NCI-H1930 (cell line): Measurements from ENCODE around the gene RAB13.

Experiments used
- DNase-seq, 2 experiments: peaks; one replicate each; lab custom pipeline; 2025; lab: John Stamatoyannopoulos, UW

The RAB13 gene

DNA sequence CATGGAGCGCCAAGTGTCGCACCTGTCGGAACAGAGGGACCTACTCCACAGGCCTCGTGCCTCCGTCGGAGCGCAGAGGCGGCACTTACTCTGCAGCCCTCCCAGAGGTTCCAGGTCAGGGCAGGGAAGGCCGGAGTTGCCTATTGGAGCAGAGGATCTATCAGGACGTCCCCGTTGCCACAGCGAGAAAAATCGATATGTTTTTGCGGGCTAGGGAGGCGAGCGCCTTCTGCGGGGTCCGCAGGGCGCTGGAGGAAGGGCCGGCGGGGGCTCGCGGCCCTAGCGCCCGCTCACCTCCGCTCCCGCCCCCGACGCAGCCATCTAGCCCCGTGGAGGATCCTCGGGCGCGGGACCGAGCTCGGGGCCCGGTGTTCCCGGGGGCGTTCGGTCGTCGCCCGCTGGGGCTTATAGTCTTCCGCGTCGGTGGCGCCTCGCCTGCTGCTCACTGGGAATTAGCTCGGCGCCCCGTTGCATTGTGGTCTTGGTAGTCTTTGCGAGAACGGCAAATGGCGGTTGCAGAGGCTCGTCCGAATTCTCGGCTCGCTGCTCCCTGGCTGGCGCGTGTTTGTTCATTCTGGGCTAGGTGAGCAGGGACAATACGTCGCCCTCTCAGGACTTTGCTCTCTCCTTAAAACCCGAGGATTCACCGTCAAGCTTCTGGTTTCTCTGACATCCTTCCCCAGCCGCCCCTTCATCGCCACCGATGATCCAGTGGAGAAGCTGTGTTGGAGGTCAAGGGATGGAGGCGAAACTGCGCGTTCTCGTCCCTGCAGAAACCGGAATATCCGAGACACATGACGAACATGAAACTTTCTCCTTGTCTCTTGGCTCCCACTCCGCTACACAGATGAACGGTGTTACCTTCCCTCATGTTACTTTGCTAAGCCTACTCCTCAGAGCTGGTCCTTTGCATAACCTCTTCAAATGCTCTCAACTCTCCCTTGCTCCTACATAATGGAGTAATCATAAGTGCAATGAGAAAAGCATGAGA is 8.6 kb downstream of the RAB13 start, which contains the start of gene JTB:
JTB (minus strand) TSS at position 425 of the 991 bp plus-strand sequence; CDS start at position 3, 422 bp downstream.
- DNase-seq = peak; percentile 64 to 77

DNA sequence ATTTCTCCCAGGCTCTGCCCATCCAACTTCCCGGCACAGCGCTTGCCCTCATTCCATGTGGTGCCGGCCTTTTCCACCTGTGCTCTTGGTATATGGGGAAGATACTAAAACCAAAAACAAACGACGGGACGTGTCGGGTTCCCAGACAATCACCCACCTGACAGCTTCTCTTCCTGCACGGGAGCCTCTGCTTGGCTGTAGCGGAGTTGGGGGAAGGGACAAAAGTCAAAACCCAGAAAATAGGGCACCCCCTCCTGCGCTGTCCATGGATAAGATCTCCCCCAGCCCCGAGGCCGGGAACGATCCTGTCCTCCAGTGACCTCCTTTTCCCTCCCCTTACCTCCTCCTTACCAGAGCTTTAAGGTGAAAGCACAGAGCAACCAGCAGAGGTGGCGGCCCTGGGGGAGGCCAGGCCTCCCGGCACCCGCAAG is 9.3 kb downstream of the RAB13 start:
- DNase-seq = no peak

DNA sequence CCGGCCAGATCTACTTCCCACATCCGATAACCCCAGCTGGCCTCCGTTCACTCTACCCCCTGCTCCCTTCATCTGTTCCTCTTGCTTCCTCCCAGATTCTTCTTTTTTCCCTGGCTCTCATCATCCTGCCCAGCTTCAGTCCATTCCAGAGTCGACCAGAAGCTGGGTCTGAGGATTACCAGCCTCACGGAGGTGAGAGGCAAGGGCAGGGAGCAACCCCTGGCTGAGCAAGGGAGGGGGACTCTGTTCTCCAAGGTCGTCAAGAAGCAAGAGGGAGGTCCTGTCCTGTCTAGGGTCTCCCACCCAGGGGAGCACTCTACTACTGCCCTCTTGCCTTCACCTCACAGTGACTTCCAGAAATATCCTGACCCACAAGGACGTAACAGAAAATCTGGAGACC is 12.6 kb downstream of the RAB13 start:
- no peak for DNase-seq

DNA sequence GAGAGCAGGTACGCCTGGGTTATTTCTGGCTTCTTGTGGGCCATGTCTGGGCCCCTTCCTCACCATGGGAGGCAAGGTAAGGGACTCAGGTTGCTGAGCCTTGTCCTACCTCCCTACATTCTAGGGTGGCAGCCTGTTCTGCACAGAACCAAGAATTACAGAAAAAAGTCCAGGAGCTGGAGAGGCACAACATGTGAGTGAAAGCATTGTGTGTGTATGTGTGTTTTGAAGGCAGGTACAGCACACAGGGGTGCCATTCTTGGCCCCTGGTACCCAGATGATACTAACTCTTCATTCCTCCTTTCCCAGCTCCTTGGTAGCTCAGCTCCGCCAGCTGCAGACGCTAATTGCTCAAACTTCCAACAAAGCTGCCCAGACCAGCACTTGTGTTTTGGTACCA is 13.1 kb downstream of the RAB13 start:
- DNase-seq = no peak

DNA sequence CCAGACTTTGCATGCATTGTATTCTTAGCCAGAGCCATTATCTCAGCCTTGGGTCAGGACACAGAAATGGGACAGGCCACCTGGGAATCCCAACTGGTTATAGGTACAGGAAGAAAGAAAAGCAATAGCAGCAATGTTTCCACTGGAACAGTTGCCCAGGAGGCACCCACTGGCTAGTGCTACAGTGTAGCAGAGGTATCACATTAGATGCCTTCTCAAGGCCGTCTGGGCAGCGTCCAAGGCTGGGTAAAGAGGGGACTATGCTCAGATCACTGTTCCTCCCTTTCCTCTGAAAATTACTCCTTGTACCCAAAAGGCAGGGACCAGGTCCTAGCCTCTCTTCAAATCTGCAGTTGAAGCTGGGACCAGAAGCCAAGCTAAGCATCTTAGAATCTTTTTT is 15.8 kb downstream of the RAB13 start:
- DNase-seq = no peak

DNA sequence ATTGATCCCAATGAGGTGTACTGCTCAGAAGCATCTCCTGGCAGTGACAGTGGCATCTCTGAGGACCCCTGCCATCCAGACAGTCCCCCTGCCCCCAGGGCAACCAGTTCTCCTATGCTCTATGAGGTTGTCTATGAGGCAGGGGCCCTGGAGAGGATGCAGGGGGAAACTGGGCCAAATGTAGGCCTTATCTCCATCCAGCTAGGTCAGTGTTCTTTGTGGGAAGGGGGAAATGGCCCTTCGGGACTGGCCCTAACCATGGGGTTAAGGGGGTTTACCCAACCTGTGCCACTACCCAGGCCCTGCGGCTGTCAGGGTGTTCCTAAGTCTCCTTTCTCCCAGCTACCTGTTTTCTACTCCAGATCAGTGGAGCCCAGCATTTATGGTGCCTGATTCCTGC is 17.2 kb downstream of the RAB13 start:
- no peak for DNase-seq

DNA sequence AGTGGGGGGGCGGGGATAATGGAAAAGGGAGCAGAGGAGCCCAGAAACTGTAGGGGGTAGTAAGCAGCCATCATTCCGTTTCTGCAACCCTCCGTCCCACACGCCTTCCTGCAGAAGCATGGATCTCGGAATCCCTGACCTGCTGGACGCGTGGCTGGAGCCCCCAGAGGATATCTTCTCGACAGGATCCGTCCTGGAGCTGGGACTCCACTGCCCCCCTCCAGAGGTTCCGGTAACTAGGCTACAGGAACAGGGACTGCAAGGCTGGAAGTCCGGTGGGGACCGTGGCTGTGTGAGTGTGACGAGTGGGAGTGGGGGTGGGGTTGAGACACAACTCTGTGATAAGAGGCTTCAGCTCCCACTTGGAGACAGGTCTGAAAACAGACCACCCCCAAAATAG is 17.7 kb downstream of the RAB13 start:
- no peak for DNase-seq

DNA sequence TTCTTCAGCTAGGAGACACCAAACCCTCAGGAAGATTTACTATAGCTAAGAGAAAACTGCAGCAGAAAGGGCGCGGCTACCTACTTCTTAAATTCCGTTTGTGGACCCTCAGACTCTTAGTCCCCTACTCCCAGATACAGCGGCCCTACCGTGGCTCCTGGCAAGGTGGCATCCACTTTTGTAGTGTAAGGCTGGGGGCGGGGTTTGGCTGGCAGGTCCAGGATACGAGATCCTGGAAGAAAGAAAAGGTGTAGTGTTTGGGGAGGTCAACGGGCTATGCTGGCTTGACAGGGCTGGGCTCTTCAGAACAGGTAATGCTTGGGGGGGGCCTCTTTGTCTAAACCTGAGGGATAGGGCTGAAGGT is 18.2 kb downstream of the RAB13 start:
- DNase-seq = no peak

DNA sequence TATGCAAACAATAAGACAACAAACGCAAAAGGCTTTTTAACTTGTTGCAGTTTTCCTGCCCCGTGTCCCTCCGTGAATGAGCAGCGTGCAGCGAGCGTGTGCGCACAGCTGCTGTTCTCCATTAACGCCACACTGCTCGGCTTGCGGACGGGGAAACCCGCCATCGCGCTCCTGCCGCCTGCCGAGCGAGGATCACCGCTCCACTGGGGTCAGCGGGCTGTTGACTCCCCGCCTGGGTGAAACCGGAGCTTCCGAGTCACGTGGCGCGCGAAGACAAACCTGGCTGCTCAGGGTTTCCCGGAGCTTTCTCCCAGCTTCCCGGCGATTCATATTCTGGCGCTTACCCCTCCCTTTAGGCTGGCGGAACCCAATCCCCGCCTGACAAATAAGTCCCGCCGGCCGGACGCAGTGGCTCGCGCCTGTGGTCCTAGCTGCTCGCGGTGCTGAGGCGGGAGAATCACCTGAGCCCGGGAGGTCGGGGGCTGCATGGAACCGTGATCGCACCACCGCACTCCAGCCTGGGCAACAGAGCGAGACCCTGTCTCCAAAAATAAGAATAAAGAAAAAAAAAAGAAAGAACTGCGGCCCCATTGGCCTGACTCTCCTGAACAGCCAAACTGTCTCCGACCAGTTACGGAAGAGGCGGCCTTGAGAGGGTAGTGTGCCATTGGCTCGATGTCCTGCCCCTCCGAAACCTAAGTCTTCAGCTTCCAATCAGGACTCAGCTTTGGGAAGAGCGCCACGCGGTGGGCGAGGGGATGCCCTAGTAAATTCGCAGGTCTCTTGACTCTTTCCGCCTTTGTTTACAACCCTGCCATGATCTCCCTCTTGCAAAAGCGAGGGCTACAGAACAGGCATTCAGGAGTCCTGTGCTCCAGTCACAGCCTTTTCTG is 18.8 kb downstream of the RAB13 start, which contains the start of gene CREB3L4:
CREB3L4 (plus strand) TSS at position 796 of the 893 bp plus-strand sequence. CDS start 624 bp downstream, outside the sequence.
- DNase-seq = peak; percentile 96

DNA sequence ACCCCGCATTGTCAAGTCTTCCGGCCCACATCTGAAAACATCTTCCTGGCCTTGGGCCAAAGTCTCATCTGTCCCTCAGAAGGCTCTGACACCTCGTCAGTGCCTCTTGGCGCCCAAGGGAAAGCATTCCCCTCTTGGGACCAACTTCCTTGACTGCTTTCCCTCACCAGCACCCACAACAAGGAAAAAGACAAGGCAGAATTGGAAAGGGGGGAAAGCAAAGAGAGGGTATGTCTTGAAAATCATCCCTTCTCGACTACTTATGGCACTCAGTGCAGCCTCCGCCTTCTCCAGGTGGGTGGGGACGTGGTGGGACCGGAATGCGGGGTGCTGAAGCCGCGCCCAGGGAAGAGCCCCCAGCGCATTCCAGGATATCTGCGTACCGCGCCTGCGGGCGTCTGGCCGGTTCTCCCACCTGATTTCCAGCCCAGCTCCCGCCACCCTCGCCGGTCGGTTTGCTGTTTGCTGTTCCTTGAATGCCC is 22.2 kb downstream of the RAB13 start:
- no peak for DNase-seq

DNA sequence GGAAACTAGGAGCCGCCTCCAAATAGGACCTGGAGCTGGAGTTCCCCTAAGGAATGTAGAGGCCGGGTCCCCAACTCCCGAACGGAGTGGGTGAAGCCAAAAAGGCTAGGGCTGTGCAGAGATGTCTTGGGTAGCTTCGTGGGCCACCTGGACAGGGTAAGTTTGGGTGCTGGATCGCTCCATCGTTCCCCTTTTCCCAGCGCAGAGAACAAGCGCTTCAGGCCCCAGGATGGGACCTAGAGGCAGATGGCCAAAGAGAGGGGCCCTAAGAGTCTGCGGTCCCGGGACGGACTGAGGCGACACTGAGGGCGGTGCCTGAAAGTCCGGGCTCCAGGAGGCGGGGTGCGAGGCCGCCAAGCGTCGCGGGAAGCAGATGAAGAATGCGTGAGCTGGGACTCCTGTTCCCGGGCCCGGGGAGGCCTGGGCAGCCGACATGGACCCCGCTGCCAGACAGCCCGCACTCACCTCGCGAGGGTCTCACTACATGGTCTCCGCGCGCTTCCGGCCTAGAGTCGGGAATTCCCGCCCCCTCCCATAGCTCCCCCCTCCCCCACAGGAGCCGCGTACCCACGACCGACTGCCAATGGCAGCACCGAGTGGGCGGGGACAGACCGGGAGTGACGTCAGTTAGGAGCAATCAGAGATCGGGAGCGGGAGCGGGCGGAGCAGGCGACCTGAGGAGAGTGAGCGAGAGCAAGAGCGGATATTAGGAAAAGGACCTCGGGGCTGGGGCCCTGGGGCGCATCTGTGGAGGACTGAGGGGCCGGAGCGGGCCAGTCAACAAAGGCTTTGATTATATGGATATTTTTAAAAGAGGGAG is 22.9 kb downstream of the RAB13 start, which contains the start of gene SLC39A1:
SLC39A1 (minus strand) TSS at position 508 of the 820 bp plus-strand sequence. CDS start 822 bp downstream, outside the sequence.
- peak; percentile 96 for DNase-seq

DNA sequence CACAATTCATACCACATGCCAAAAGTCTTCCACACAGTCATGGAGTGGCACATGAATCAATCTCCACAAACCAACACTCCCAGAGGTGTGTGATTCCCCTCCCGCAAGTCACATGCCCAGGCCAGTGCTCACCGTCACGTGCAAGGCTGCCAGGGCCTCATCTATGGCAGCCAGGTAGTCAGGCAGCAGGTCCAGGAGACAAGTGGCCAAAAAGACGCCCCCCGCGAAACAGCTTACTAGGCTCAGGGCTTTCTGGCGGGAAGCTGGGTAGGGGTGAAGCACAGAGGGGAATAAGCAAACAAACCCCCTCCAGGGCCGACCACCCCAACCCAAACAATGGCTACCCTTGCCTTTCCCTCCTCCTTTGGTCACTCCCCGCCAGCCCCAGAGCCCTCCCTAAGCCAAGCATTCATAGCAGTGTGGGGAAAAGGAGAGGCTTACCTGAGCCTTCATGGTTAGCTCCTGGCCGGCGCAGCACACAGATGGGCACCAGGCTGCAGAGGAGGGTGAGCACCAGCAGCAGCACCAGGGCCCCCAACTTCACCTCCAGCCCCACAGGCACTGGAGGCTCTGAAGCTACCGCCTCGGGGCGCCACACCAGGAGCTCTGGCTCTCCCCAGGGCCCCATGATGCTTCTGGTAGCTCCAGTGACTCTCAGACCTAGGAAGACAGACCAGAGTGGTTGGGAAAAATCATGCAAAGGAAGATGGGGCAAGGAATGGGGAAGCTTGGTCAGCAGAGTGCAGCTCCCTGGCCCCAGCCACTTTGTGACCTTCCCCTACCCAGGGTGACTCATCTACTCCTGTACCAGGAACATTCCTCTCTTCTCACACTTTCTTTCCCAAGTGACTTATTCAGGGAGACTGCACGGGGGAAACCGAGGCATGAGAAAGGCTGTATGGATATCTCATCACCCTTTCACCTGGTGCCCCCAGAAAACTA is 23.8 kb downstream of the RAB13 start:
- no peak for DNase-seq

DNA sequence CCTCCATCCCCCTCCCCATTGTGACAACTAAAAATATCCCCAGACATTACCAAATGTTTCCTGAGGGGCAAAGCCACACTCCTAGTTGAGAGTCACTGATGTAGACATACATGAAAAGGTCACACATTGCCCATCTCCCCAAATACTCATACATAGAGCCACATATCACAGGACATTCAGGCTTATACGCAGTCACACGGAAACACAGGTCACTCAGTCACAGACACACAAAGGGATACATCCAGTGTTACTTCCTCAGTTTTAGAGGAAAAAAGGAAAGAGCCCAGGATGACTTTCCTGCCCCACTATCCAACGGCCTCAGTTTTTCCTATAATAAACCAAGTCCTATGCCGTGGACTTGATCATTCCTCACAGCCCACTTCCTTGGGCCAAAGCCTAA is 24.7 kb downstream of the RAB13 start:
- no peak for DNase-seq

DNA sequence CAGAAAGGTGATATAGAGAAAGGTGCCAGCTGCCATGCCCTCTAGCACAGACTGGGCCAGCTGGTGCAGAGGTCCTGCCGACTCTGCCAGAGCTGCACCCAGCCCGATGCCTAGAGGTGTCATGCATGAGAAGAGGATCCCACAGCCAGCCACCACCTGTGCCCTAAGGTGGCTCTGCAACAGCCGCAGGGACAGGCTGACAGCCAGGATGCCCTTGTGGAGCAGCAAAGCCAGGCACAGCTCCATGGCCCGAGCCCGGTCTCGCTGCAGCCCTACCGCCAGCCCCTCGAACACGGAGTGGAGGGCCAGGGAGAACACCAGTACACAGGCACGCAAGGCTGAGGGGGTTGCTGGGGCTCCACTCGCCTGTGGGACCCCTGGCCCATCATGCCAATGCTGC is 25.9 kb downstream of the RAB13 start:
- no peak for DNase-seq

DNA sequence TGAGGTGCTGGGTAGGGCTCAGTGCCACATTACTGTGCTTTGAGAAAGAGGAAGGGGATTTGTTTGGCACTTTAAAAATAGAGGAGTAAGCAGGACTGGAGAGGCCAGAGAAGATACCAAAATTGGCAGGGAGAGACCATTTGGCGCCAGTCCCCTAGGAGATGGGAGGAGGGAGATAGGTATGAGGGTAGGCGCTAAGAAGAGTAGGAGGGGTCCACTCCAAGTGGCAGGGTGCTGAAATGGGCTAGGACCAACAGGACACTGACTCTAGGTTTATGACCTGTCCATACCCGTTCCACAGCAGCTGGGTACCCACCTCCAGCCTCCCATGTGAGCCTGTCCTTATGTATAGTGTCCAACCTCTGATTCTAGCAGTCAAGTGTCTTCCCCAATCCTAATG is 26.7 kb downstream of the RAB13 start:
- DNase-seq = no peak

DNA sequence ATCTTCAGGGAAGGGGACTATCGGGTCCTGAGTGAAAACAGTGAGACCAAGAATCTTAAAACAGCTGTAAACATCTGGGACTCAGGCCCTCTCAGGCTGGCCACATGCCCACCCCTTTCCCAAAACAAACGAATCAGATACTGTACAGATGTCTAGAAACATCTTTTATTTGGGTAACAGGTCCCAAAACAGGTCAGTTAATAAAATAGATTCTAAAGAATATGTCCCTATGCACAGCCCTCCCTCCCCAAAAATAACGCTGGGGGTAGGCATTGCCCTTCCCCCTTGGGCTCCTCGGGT is 27.2 kb downstream of the RAB13 start:
- no peak for DNase-seq

DNA sequence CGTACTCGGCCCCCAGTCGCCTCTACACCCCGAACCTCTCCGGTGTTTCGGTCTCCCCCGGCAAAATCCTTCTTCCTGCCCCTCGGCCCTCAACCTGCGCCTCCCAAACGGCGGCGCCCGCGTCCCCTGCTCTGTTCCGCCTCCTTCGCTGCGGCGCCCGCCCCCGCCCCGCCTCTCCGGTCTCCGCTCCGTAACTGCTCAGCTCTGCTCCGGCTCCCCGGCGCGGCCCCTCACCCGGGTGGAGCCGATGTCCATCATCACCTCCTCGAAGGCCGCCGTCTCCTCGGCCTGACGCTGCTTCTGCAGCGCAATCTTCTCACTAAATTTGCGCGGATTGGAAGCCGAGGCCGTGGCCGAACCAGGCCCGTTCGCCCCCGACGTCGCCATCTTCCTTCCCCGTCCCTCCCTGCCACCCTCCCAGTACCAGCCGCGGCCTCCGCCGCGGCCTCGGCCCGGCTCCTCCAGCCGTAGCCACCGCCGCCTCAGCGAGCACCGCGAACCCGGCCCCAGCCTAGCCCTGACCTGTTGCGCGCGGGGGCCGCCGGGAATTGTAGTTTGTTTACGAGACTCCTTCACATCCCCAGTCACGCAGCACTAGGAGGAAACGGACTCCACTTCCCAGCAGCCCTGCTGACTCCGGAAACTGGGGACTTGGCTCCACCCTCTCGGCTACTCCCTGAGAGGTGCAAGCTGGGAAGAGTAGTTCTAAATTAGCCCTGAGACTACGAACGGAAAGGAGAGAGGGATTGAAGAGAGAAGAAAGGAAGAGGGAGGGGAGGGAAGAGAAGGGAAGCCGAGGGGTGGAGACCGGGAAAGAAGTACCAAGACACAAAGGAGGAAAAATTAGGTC is 27.8 kb downstream of the RAB13 start, which contains the start of gene CRTC2:
CRTC2 (minus strand) TSS at position 502 of the 850 bp plus-strand sequence; CDS start at position 387, 115 bp downstream.
- peak; percentile 97 to 98 for DNase-seq

DNA sequence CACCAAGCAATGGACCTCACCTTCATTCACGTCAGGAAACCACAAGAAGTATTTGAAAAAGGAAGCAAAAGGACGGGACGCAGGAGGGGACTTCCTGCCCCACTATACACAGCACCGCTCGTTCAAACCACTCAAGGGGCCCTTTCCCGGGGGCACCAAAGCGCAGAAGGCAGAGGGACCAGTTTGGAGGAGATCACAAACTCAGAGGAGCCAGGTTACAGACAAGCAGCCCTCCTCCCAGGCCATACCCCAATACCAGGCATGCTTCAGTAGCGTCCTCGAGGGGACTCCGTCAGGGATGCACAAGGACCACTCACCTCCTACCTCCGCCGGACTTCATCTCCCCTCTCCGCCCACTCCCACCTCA is 28.4 kb downstream of the RAB13 start:
- DNase-seq = no peak

DNA sequence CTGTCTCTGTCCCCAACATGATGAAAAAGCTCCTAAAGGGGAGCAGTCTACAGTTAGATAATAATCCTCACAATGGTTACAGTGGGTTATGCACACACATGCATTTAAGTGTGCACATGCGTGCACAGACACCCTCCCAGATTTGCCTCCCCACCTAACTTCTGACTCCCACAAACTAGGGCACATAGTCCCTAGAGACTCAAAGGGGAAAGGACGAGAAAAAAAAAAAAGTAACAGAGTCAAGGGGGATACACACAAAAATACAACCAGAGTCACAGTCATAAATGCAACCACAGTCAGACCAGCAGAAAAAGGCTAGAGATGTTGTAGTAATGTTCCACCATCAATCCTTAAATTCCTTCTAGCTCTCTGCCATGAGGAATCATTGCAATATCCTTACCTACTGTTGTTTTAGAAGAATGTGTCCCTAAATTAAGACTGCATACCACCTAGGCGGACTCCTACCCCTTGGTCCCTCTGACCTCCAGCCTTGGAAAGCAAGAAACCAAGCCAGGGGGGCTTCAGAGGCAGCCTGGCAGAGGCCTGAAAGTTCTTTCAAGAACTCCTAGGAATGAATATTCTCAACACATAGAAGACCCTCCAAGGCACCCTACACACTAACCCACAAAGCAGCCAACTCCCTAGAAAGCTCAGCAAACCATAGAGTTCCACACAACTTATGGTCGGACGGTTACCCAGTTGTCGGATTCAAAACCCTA is 29.0 kb downstream of the RAB13 start:
- no peak for DNase-seq
